HepG2 (cell line): ENCODE results near the gene LYSET. TPM values are rescaled to one million over a fixed set of nuclear protein-coding genes. Genes with fewer than 3 reads are reported as not detected.
"Not testable (repeated sequence)": the region's sequence is repeated elsewhere in the genome, so short reads cannot be mapped to it uniquely, and the experiment has no call there.

Experiments
- ATAC-seq: fragments of 200-7000 bp; cut with Tn5 transposase; 3 replicates; pipeline ENCODE4 v1.9.1; 2020; ENCODE audit warnings: mild to moderate bottlenecking, moderate library complexity
- BruUV-seq: library from RNA; stranded (reverse); fragments of 400-500 nt; replicated peaks from 2 replicates; lab custom pipeline; 2021; lab: Mats Ljungman, UMichigan
- CTCF ChIA-PET: fragments of 300-600 bp; formaldehyde crosslinking; extraction: SDS; loops from one replicate; lab custom pipeline; 2021; ENCODE audit warnings: low total read pairs, inconsistent platforms, low intra/inter-chr PET ratio; lab: Yijun Ruan, JAX
- POLR2A ChIA-PET: fragments of 350-600 bp; sonication (Branson Sonifier 250); formaldehyde crosslinking; loops from one replicate; lab custom pipeline; 2020; ENCODE audit warnings: antibody characterized with exemption, inconsistent platforms; lab: Yijun Ruan, JAX
- DNase-seq: peaks from one replicate; pipeline ENCODE4 v3.0.0-alpha.2; 2015; ENCODE audit warnings: low spot score
- FAIRE-seq: peaks from 3 replicates; lab custom pipeline; 2011; peaks lifted over from hg19 to GRCh38; lab: Jason Lieb, UNC
- H2AFZ ChIP-seq: one replicate; pipeline ENCODE4 v1.6.1; 2011; ENCODE audit warnings: low read length, inconsistent platforms
- H3K27ac ChIP-seq: fragments of 300-600 bp; 3 replicates; pipeline ENCODE4 v1.8.0; 2011; ENCODE audit warnings: mixed run types, mild to moderate bottlenecking, mixed read lengths, low read length, inconsistent platforms; ENCODE audit not compliant: insufficient read depth; ENCODE audit errors: extremely low read length
- H3K27me3 ChIP-seq, 2 experiments: fragments of 200-600 bp in 1 of 2; 2 replicates in 1 of 2; 3 replicates in 1 of 2; pipeline versions ENCODE4 v1.6.0 to v1.8.0; 2011; ENCODE audit warnings: low read length in 2 of 2, mild to moderate bottlenecking in 2 of 2, moderate library complexity in 2 of 2, inconsistent platforms in 1 of 2; ENCODE audit not compliant: insufficient read depth in 2 of 2, control insufficient read depth in 1 of 2
- H3K36me3 ChIP-seq, 2 experiments: fragments of 200-600 bp in 1 of 2; replicated peaks in 1 of 2; 2 replicates in 1 of 2; 3 replicates in 1 of 2; pipeline versions ENCODE4 v1.5.1 to v1.8.0; 2011; ENCODE audit warnings: low read length in 2 of 2, inconsistent platforms in 1 of 2; ENCODE audit not compliant: insufficient read depth in 2 of 2, control insufficient read depth in 1 of 2
- H3K4me1 ChIP-seq: 2 replicates; pipeline ENCODE4 v1.5.1; 2012; ENCODE audit warnings: low read length, inconsistent platforms; ENCODE audit not compliant: insufficient read depth
- H3K4me2 ChIP-seq: 2 replicates; pipeline ENCODE4 v1.6.0; 2011; ENCODE audit warnings: low read depth, low read length, inconsistent platforms
- H3K4me3 ChIP-seq, 3 experiments: fragments of 200-600 bp in 1 of 3; sonication (generic), shearing (Covaris generic) in 1 of 3; replicated peaks in 1 of 3; 2 replicates each; pipeline ENCODE4 v1.5.1; 2011 to 2016; ENCODE audit warnings: low read length in 3 of 3, inconsistent platforms in 2 of 3, low read depth in 2 of 3, mild to moderate bottlenecking in 2 of 3, control low read depth in 1 of 3, mixed read lengths in 1 of 3; ENCODE audit not compliant: insufficient read depth in 1 of 3
- H3K79me2 ChIP-seq: one replicate; pipeline ENCODE4 v1.6.1; 2011; ENCODE audit warnings: low read length, inconsistent platforms; ENCODE audit not compliant: insufficient read depth
- H3K9ac ChIP-seq: 2 replicates; pipeline ENCODE4 v1.6.0; 2011; ENCODE audit warnings: mild to moderate bottlenecking, low read depth, low read length, inconsistent platforms; ENCODE audit not compliant: insufficient read depth
- H3K9me3 ChIP-seq: 2 replicates; pipeline ENCODE4 v1.5.1; 2012; ENCODE audit warnings: mild to moderate bottlenecking, low read length
- H4K20me1 ChIP-seq: 2 replicates; pipeline ENCODE4 v1.6.0; 2011; ENCODE audit warnings: inconsistent platforms, mild to moderate bottlenecking, low read length, moderate library complexity; ENCODE audit not compliant: insufficient read depth
- ARID5B ChIP-seq: IDR thresholded peaks from 2 replicates; pipeline ENCODE4 v1.4.0; 2020; ENCODE audit warnings: mild to moderate bottlenecking, missing genetic modification reagents
- ATF3 ChIP-seq: sonication (generic); formaldehyde crosslinking; IDR thresholded peaks from 2 replicates; pipeline ENCODE4 v1.4.0; 2020; ENCODE audit warnings: missing genetic modification reagents
- CEBPB ChIP-seq: IDR thresholded peaks from 2 replicates; pipeline ENCODE4 v1.6.1; 2011; ENCODE audit warnings: low read depth, low read length, improper control_type of control experiment, borderline replicate concordance
- CEBPG ChIP-seq: IDR thresholded peaks from 2 replicates; pipeline ENCODE4 v1.6.1; 2016
- ERF ChIP-seq: IDR thresholded peaks from 2 replicates; pipeline ENCODE4 v1.6.1; 2018; ENCODE audit warnings: missing biosample characterization, missing genetic modification reagents
- FOSL2 ChIP-seq: sonication (generic); formaldehyde crosslinking; IDR thresholded peaks from 2 replicates; pipeline ENCODE4 v1.4.0; 2020; ENCODE audit warnings: missing genetic modification reagents
- GATAD2A ChIP-seq: IDR thresholded peaks from 2 replicates; pipeline ENCODE4 v1.6.1; 2016
- HNF4A ChIP-seq: sonication (generic); formaldehyde crosslinking; IDR thresholded peaks from 2 replicates; pipeline ENCODE4 v1.4.0; 2020; ENCODE audit warnings: missing genetic modification reagents
- LCORL ChIP-seq, 2 experiments: fragments of 450-650 bp in 1 of 2; sonication (generic) in 1 of 2; formaldehyde crosslinking in 1 of 2; IDR thresholded peaks; 2 replicates each; pipeline versions ENCODE4 v1.5.0 to v1.6.1; 2017 to 2020; ENCODE audit warnings: antibody characterized with exemption in 1 of 2, missing genetic modification reagents in 1 of 2
- NR2F1 ChIP-seq, 2 experiments: fragments of 450-650 bp in 1 of 2; formaldehyde crosslinking in 1 of 2; IDR thresholded peaks; 2 replicates each; pipeline versions ENCODE4 v1.5.0 to v1.6.1; 2016 to 2020; ENCODE audit warnings: mild to moderate bottlenecking in 1 of 2, missing compliant biosample characterization in 1 of 2, missing genetic modification reagents in 1 of 2, moderate library complexity in 1 of 2
- NR2F6 ChIP-seq, 2 experiments: IDR thresholded peaks; 2 replicates each; pipeline ENCODE4 v1.6.1; 2016; ENCODE audit warnings: antibody characterized with exemption in 1 of 2, mild to moderate bottlenecking in 1 of 2
- RARA ChIP-seq: IDR thresholded peaks from 2 replicates; pipeline ENCODE4 v1.6.1; 2016; ENCODE audit warnings: missing genetic modification reagents, missing compliant biosample characterization
- RXRB ChIP-seq: IDR thresholded peaks from 2 replicates; pipeline ENCODE4 v1.6.1; 2016; ENCODE audit warnings: borderline replicate concordance, missing genetic modification reagents, missing compliant biosample characterization
- SALL1 ChIP-seq: sonication (generic); formaldehyde crosslinking; IDR thresholded peaks from 2 replicates; pipeline ENCODE4 v1.8.0; 2022; ENCODE audit warnings: mild to moderate bottlenecking, missing genetic modification reagents
- ZNF770 ChIP-seq: sonication (generic); formaldehyde crosslinking; IDR thresholded peaks from 2 replicates; pipeline ENCODE4 v1.5.0; 2020; ENCODE audit warnings: mild to moderate bottlenecking, missing genetic modification reagents
- WGBS: methylation state at CpG from one replicate; pipeline ENCODE4 v1.1.6; 2017; ENCODE audit warnings: low lambda C conversion rate; 5-methylcytosine and 5-hydroxymethylcytosine counted together
- in situ Hi-C: cut with HindIII; loops from 2 replicates; pipeline ENCODE4 v1.10.0; 2017; ENCODE audit warnings: low pct_unique_long_range_greater_than_20kb; ENCODE audit not compliant: extremely low pct_ligation_motif_present
- intact Hi-C: fragments of 100-400 bp; cut with micrococcal nuclease; formaldehyde crosslinking; loops from one replicate; pipeline ENCODE4 v1.10.0; 2022; ENCODE audit not compliant: unreplicated experiment
- polyA plus RNA-seq, 8 experiments: library from polyadenylated mRNA; depleted of rRNA in 3 of 8; stranded (reverse) in 7 of 8; unstranded in 1 of 8; fragments of >200 nt; fragmentation: Illumina TruSeq in 4 of 8; extraction: Trizol in 4 of 8; gene quantifications; 2 replicates each; pipeline versions ENCODE4 v1.2.1 to v1.2.3, GENCODE V29; 2011 to 2016; ENCODE audit warnings: low read depth in 4 of 8, missing spikeins in 1 of 8, mixed read lengths in 1 of 8; ENCODE audit not compliant: insufficient read depth in 1 of 8
- total RNA-seq, 5 experiments: library from RNA; depleted of rRNA; stranded (reverse); fragments of >200 nt; fragmentation: Illumina TruSeq; extraction: Trizol; gene quantifications; 2 replicates each; pipeline ENCODE4 v1.2.3, GENCODE V29; 2016; ENCODE audit warnings: low read depth in 1 of 5

The LYSET gene
- total and polyA plus RNA-seq, 2 of the 13 experiments (the other 11 are each of a cell fraction or from before 2014, with no cell fraction given): 19.1 to 36.6 TPM

GRCh38 chr14:93165271-93166265 lies 19.5 kb upstream of the LYSET start (continued):
- TF ChIP-seq ERF (CRISPR knock-in tag): peak; percentile 58; the same call in 1 of the 2 replicates

GRCh38 chr14:93168610-93169009 lies 16.5 kb upstream of the LYSET start:
- H3K4me2 ChIP-seq; H3K27me3 ChIP-seq; H2AFZ ChIP-seq; H3K4me3 ChIP-seq; in situ Hi-C loops; H3K36me3 ChIP-seq; DNase-seq; H3K9ac ChIP-seq; CTCF ChIA-PET; FAIRE-seq; H3K9me3 ChIP-seq; H3K79me2 ChIP-seq; BruUV-seq; intact Hi-C loops; H4K20me1 ChIP-seq; POLR2A ChIA-PET; TF ChIP-seq LCORL (IDR thresholded peaks at IDR 0.05): not testable (repeated sequence)
- TF ChIP-seq NR2F6 (IDR thresholded peaks at IDR 0.05) (peak; percentile 66), NR2F6 (CRISPR knock-in tag; IDR thresholded peaks at IDR 0.05) (peak; percentile 80), FOSL2 (0 out of 2 replicates have a peak, but pooled peaks have one; percentile 28), ARID5B (CRISPR knock-in tag) (peak; percentile 64), LCORL (CRISPR knock-in tag; IDR thresholded peaks at IDR 0.05) (0 out of 2 replicates have a peak, but pooled peaks have one; percentile 25), SALL1 (CRISPR knock-in tag) (peak; percentile 43; the same call in 1 of the 2 replicates), RARA (CRISPR knock-in tag) (peak; percentile 64; the same call in 1 of the 2 replicates), CEBPG (CRISPR knock-in tag) (peak; percentile 85), ATF3 (CRISPR knock-in tag) (peak; percentile 60; the same call in 1 of the 2 replicates), RXRB (CRISPR knock-in tag) (0 out of 2 replicates have a peak, but pooled peaks have one; percentile 21), CEBPB (peak; percentile 73; the same call in 1 of the 2 replicates), ZNF770 (CRISPR knock-in tag) (0 out of 2 replicates have a peak, but pooled peaks have one; percentile 22), NR2F1 (CRISPR knock-in tag; IDR thresholded peaks at IDR 0.05) (0 out of 4 replicates have a peak, but pooled peaks of 1 of the 2 experiments have one; percentile 41), GATAD2A (CRISPR knock-in tag) (peak; percentile 43), HNF4A (CRISPR knock-in tag) (peak; percentile 17; the same call in 1 of the 2 replicates)
- peak overlapping the region; percentile 51 for H3K27ac ChIP-seq
- 0 out of 3 replicates have a peak, but pooled peaks have one; percentile 18 for ATAC-seq
- 55% methylated on average over 9 of the region's 9 CpGs for WGBS
- H3K4me1 ChIP-seq: peaks cover 71% of the 10 kb centered on the region
